Activated CD4-positive, CD25-positive, alpha-beta regulatory T cell treated with anti-CD3 and anti-CD28 coated beads, Interleukin-2, amount 50 U/mL, for 72 hours (primary cell): Measurements from ENCODE around the gene TRIAP1.

Experiments
- DNase-seq: peaks from one replicate; pipeline ENCODE4 v3.0.0; 2021

TRIAP1 gene

GRCh38 chr12:120425797-120426196 is 20.4 kb downstream of the TRIAP1 start:
- DNase-seq = no peak

GRCh38 chr12:120422892-120423456 is 23.2 kb downstream of the TRIAP1 start:
- DNase-seq = no peak

- DNase-seq = no peak
These were observed 24.5 kb downstream of the TRIAP1 start for GRCh38 chr12:120421701-120422100.

- no peak for DNase-seq
These were observed 28.1 kb downstream of the TRIAP1 start for GRCh38 chr12:120417917-120418580.

GRCh38 chr12:120416490-120417216 is 29.5 kb downstream of the TRIAP1 start:
- no peak for DNase-seq

GRCh38 chr12:120413901-120414695 is 32.1 kb downstream of the TRIAP1 start:
- DNase-seq = no peak

- DNase-seq = no peak
These were observed 33.8 kb downstream of the TRIAP1 start for GRCh38 chr12:120412421-120412820.

GRCh38 chr12:120408771-120409170 is 37.4 kb downstream of the TRIAP1 start:
- no peak for DNase-seq

GRCh38 chr12:120406553-120406952 is 39.6 kb downstream of the TRIAP1 start:
- no peak for DNase-seq

GRCh38 chr12:120406069-120406468 is 40.1 kb downstream of the TRIAP1 start:
- DNase-seq = no peak

- no peak for DNase-seq
These were observed 41.9 kb downstream of the TRIAP1 start for GRCh38 chr12:120404271-120404670.

GRCh38 chr12:120403869-120404268 is 42.3 kb downstream of the TRIAP1 start:
- DNase-seq = no peak

- DNase-seq = no peak
These were observed 44.0 kb downstream of the TRIAP1 start for GRCh38 chr12:120402217-120402616.

GRCh38 chr12:120399531-120399930 is 46.7 kb downstream of the TRIAP1 start:
- DNase-seq = no peak

GRCh38 chr12:120397824-120398540 is 48.2 kb downstream of the TRIAP1 start:
- no peak for DNase-seq

- no peak for DNase-seq
These were observed 51.5 kb downstream of the TRIAP1 start for GRCh38 chr12:120394483-120395367.
